HCT116 (cell line): ENCODE results near the gene CES4A. TPM values are rescaled to one million over a fixed set of nuclear protein-coding genes. Genes with fewer than 3 reads are reported as not detected.

Experiments
- ATAC-seq: fragments of 200-7000 bp; cut with Tn5 transposase; 2 replicates; pipeline ENCODE4 v1.9.1; 2020; ENCODE audit warnings: mild to moderate bottlenecking, moderate library complexity
- BruUV-seq: library from RNA; stranded (reverse); fragments of 400-500 nt; replicated peaks from 2 replicates; lab custom pipeline; 2021; lab: Mats Ljungman, UMichigan
- CTCF ChIA-PET: fragments of 300-600 bp; sonication (Branson Sonifier 250); formaldehyde crosslinking; loops from one replicate; lab custom pipeline; 2021; ENCODE audit warnings: antibody characterized with exemption; lab: Charles Lee
- POLR2A ChIA-PET: fragments of 300-600, 350-600 bp; sonication (Branson Sonifier 250); formaldehyde crosslinking; loops from one replicate; lab custom pipeline; 2021; ENCODE audit warnings: antibody characterized with exemption; lab: Charles Lee
- RAD21 ChIA-PET, 2 experiments: fragments of 300-600 bp; sonication (Branson Sonifier 250); formaldehyde crosslinking; loops; one replicate each; lab custom pipeline; 2023; ENCODE audit warnings: low total read pairs in 2 of 2; ENCODE audit not compliant: uncharacterized antibody in 2 of 2, unreplicated experiment in 2 of 2, low non-redundant PET in 1 of 2; lab: Charles Lee
- DNase-seq: peaks from one replicate; pipeline ENCODE4 v3.0.0-alpha.2; 2010; ENCODE audit warnings: low read depth, low spot score
- H2AFZ ChIP-seq: fragments of 200-600 bp; shearing (Covaris generic), sonication (generic); 2 replicates; pipeline ENCODE4 v1.6.1; 2017; ENCODE audit warnings: low read depth, mixed run types, mixed read lengths, antibody characterized with exemption, low read length; ENCODE audit not compliant: poor library complexity, severe bottlenecking
- H3K27ac ChIP-seq: 2 replicates; pipeline ENCODE4 v1.5.1; 2012; ENCODE audit warnings: low read depth, low read length
- H3K27me3 ChIP-seq: fragments of 200-600 bp; sonication (generic); 2 replicates; pipeline ENCODE4 v1.6.1; 2016; ENCODE audit warnings: mixed run types, low read length, mixed read lengths; ENCODE audit not compliant: insufficient read depth
- H3K36me3 ChIP-seq, 2 experiments: fragments of 200-500 bp in 1 of 2; fragments of 200-600 bp in 1 of 2; sonication (Bioruptor generic) in 1 of 2; sonication (generic) in 1 of 2; 2 replicates each; pipeline versions ENCODE4 v1.5.1 to v1.6.1; 2014 to 2016; ENCODE audit warnings: low read length in 2 of 2, inconsistent platforms in 1 of 2, mixed read lengths in 1 of 2, mixed run types in 1 of 2; ENCODE audit not compliant: insufficient read depth in 2 of 2, control insufficient read depth in 1 of 2
- H3K4me1 ChIP-seq, 2 experiments: fragments of 200-600 bp in 1 of 2; sonication (generic) in 1 of 2; 2 replicates each; pipeline versions ENCODE4 v1.5.1 to v1.6.1; 2012 to 2017; ENCODE audit warnings: low read length in 2 of 2, inconsistent platforms in 1 of 2, mild to moderate bottlenecking in 1 of 2, mixed read lengths in 1 of 2, mixed run types in 1 of 2, moderate library complexity in 1 of 2; ENCODE audit not compliant: insufficient read depth in 2 of 2, control insufficient read depth in 1 of 2
- H3K4me2 ChIP-seq: fragments of 200-600 bp; sonication (generic); 2 replicates; pipeline ENCODE4 v1.6.1; 2017; ENCODE audit warnings: mixed run types, low read length, mixed read lengths
- H3K4me3 ChIP-seq, 2 experiments: fragments of 200-600 bp in 1 of 2; sonication (generic) in 1 of 2; replicated peaks in 1 of 2; 2 replicates each; pipeline ENCODE4 v1.5.1; 2011 to 2016; ENCODE audit warnings: low read length in 2 of 2, control low read depth in 1 of 2, low read depth in 1 of 2, mild to moderate bottlenecking in 1 of 2, mixed read lengths in 1 of 2, mixed run types in 1 of 2
- H3K79me2 ChIP-seq: fragments of 200-600 bp; sonication (generic); 2 replicates; pipeline ENCODE4 v1.6.1; 2017; ENCODE audit warnings: mild to moderate bottlenecking, mixed run types, low read length, moderate library complexity, mixed read lengths; ENCODE audit not compliant: insufficient read depth
- H3K9ac ChIP-seq: fragments of 200-600 bp; sonication (generic); 2 replicates; pipeline ENCODE4 v1.6.1; 2016; ENCODE audit warnings: low read length, mixed read lengths
- H3K9me2 ChIP-seq: fragments of 200-600 bp; sonication (generic), shearing (Covaris generic); 2 replicates; pipeline ENCODE4 v1.6.1; 2017; ENCODE audit warnings: mixed run types, mild to moderate bottlenecking, moderate library complexity; ENCODE audit not compliant: insufficient read depth
- H3K9me3 ChIP-seq, 2 experiments: fragments of 200-500 bp in 1 of 2; fragments of 200-600 bp in 1 of 2; sonication (Bioruptor generic) in 1 of 2; sonication (generic) in 1 of 2; 2 replicates each; pipeline ENCODE4 v1.6.1; 2014 to 2017; ENCODE audit warnings: low read length in 2 of 2, mixed read lengths in 2 of 2, inconsistent platforms in 1 of 2, low read depth in 1 of 2, mild to moderate bottlenecking in 1 of 2, mixed run types in 1 of 2, moderate library complexity in 1 of 2; ENCODE audit not compliant: control insufficient read depth in 1 of 2, insufficient read depth in 1 of 2
- H4K20me1 ChIP-seq: fragments of 200-600 bp; sonication (generic), shearing (Covaris generic); 2 replicates; pipeline ENCODE4 v1.6.1; 2017; ENCODE audit warnings: mixed run types, mild to moderate bottlenecking, moderate library complexity; ENCODE audit not compliant: insufficient read depth
- CTCF ChIP-seq, 3 experiments: fragments of 200-600 bp in 1 of 3; sonication (generic) in 1 of 3; IDR thresholded peaks in 2 of 3; conservative IDR thresholded peaks in 1 of 3; 2 replicates each; pipeline ENCODE4 v1.5.1; 2012 to 2017; ENCODE audit warnings: low read depth in 2 of 3, low read length in 2 of 3, antibody characterized with exemption in 1 of 3, borderline replicate concordance in 1 of 3, control low read depth in 1 of 3, mild to moderate bottlenecking in 1 of 3, mixed read lengths in 1 of 3, mixed run types in 1 of 3, moderate library complexity in 1 of 3; ENCODE audit not compliant: insufficient read depth in 1 of 3
- EGR1 ChIP-seq: IDR thresholded peaks from 2 replicates; pipeline ENCODE4 v1.6.1; 2012; ENCODE audit warnings: low read depth
- POLR2A ChIP-seq: IDR thresholded peaks from 2 replicates; pipeline ENCODE4 v1.7.0; 2011; ENCODE audit warnings: borderline replicate concordance; ENCODE audit not compliant: insufficient read depth, insufficient read length; ENCODE audit errors: extremely low read depth
- SIN3A ChIP-seq: IDR thresholded peaks from 2 replicates; pipeline ENCODE4 v1.6.1; 2012; ENCODE audit warnings: low read depth
- SRF ChIP-seq: IDR thresholded peaks from 2 replicates; pipeline ENCODE4 v1.6.1; 2012; ENCODE audit warnings: low read depth
- YY1 ChIP-seq: IDR thresholded peaks from 2 replicates; pipeline ENCODE4 v1.6.1; 2011; ENCODE audit warnings: low read length, low read depth, moderate library complexity, mild to moderate bottlenecking; ENCODE audit not compliant: insufficient replicate concordance; ENCODE audit errors: extremely low read depth
- intact Hi-C: fragments of 100-400 bp; cut with micrococcal nuclease; formaldehyde crosslinking; loops from 2 replicates; pipeline ENCODE4 v1.10.0; 2022
- total RNA-seq: library from RNA; stranded (reverse); gene quantifications from one replicate; pipeline ENCODE4 v1.2.1, GENCODE V29; 2021; ENCODE audit not compliant: unreplicated experiment

CES4A gene
- total RNA-seq, 1 experiment from 2014 or later, result not detected

DNA sequence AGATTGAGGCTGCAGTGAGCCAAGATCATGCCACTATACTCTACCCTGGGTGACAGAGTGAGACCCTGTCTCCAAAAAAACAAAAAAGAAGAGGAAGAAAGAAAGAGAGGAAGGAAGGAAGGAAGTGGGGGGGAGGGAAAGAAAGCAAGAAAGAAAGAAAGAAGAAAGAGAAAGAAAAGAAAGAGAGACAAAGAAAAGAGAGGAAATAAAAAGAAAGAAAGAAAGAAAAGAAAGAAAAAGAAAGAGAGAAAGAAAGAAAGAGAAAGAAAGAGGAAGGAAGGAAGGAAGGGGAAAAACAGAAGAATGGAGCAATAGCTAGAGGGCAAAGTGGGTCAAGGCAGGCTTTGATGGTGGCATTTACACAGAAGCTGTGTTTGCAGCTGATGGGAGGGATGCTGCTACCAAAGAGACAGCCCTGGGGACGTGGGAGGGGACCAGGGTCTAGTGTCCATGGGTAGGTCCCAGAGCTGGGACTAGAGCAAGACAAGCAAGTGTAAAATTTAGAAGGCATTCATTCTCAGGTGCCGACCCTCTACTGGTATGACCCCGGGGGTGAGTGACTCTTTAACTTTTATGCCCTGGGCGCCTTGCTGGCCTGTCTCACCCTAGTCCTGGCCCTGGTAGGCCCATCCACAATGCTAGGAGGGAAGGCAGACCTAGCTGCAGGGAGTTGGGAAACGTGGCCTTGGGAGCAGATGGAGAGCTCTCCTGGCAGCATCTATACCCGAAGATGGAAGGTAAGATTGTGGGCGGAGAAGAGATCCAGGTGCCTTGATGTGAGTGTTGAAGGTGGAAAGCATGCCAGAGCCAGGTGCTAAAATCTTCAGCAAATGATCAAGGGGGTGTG is 29.3 kb upstream of the CES4A start:
- TF ChIP-seq EGR1, result no peak
- TF ChIP-seq SRF, result no peak
- TF ChIP-seq CTCF (IDR thresholded peaks at IDR 0.05 in 2 of 3, conservative IDR thresholded peaks at IDR 0.05 in 1 of 3; ENCODE audit: borderline replicate concordance in 1 of 3, insufficient read depth in 1 of 3, low read depth in 2 of 3, low read length in 2 of 3), result no peak
- no peak for TF ChIP-seq POLR2A
- TF ChIP-seq, all 23 proteins: peak for 0
- no peak overlapping the region for H2AFZ ChIP-seq
- BruUV-seq, result no TSS peak
- no peaks in the 10 kb centered on the region for H3K36me3 ChIP-seq
- no peak overlapping the region for H3K4me3 ChIP-seq
- ATAC-seq (no peak), DNase-seq (no peak)
- no peaks in the 10 kb centered on the region for H3K9me2 ChIP-seq
- H3K79me2 ChIP-seq, result no peaks in the 10 kb centered on the region
- ChIA-PET POLR2A (no interaction called here), CTCF (interaction anchor here (0.7 to 2.3 kb wide), 3 partner anchors 59 to 506 kb away, joined by 3 to 9 read pairs (median 3); no protein-coding TSS in a partner anchor), RAD21 (no interaction called here)
- H3K27me3 ChIP-seq, result no peaks in the 10 kb centered on the region
- intact Hi-C loops, result loop anchor here (10.0 kb wide), 1 partner anchor 706 kb away; the partner anchor contains the start of genes ACD, C16orf86, ENKD1 and PARD6A
- no peak overlapping the region for H3K4me2 ChIP-seq
- H3K9me3 ChIP-seq, result no peaks in the 10 kb centered on the region
- no peak overlapping the region for H3K27ac ChIP-seq
- peaks cover 6 to 17% of the 10 kb centered on the region in 2 experiments for H3K4me1 ChIP-seq
- H3K9ac ChIP-seq, result no peak overlapping the region
- H4K20me1 ChIP-seq, result no peaks in the 10 kb centered on the region

DNA sequence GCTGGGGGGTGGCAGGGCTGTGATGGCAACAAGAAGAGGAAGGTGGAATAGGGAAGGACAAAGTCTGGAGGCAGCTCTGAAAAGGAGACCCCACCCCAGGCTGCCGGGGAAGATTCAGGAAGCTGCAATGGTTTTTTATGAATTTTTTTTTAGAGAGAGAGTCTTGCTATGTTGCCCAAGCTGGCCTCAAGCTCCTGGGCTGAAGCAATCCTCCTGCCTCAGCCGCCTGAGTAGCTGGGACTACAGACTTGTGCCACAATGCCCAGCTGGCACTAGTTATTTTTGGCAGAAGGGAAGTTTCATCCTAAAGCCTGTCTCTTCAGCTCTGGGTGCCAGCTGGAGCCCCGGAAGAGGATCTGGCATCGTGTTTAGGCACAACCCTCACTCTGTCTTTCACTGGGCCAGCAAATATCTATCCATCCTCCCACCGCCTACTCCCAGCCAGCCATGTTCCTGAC is 28.7 kb upstream of the CES4A start:
- intact Hi-C loops, result loop anchor here (10.0 kb wide), 1 partner anchor 705 kb away; the partner anchor contains the start of genes ACD, C16orf86, ENKD1 and PARD6A
- no peak overlapping the region for H3K4me3 ChIP-seq
- H3K9me3 ChIP-seq, result no peaks in the 10 kb centered on the region
- H3K79me2 ChIP-seq, result no peaks in the 10 kb centered on the region
- H3K4me1 ChIP-seq, result peaks cover 6 to 17% of the 10 kb centered on the region in 2 experiments
- ChIA-PET CTCF (interaction anchor here (1.2 to 2.6 kb wide), 5 partner anchors 11 to 555 kb away, joined by 3 to 13 read pairs (median 8); partner anchors contain the start of genes FBXL8 and TRADD), RAD21 (no interaction called here), POLR2A (no interaction called here)
- no peaks in the 10 kb centered on the region for H3K27me3 ChIP-seq
- no peak overlapping the region for H3K9ac ChIP-seq
- H2AFZ ChIP-seq, result no peak overlapping the region
- no peaks in the 10 kb centered on the region for H4K20me1 ChIP-seq
- no peaks in the 10 kb centered on the region for H3K36me3 ChIP-seq
- no TSS peak for BruUV-seq
- no peaks in the 10 kb centered on the region for H3K9me2 ChIP-seq
- no peak for ATAC-seq
- H3K27ac ChIP-seq, result no peak overlapping the region
- TF ChIP-seq SIN3A, result no peak
- TF ChIP-seq YY1, result no peak
- TF ChIP-seq, all 23 proteins: peak for 0
- no peak overlapping the region for H3K4me2 ChIP-seq
- DNase-seq, result no peak
